LoVo (cell line): ENCODE data around the gene TRAPPC2.
A peak's percentile ranks its signal among the peaks of the same experiment; 100 is the strongest.
"Not testable (repeated sequence)": the region's sequence is repeated elsewhere in the genome, so short reads cannot be mapped to it uniquely, and the experiment has no call there.

Source experiments
- DNase-seq: peaks from one replicate; pipeline ENCODE4 v3.0.0-alpha.2; 2016; ENCODE audit warnings: low spot score

The TRAPPC2 gene

GRCh38 chrX:13698432-13698831, 36.0 kb downstream of the TRAPPC2 start:
- peak; percentile 5 for DNase-seq

- no peak for DNase-seq
Measured at GRCh38 chrX:13697976-13698375, 36.4 kb downstream of the TRAPPC2 start.

GRCh38 chrX:13697455-13697854, 37.0 kb downstream of the TRAPPC2 start:
- no peak for DNase-seq

GRCh38 chrX:13695601-13696115, 38.8 kb downstream of the TRAPPC2 start:
- DNase-seq, result no peak

GRCh38 chrX:13694983-13695382, 39.4 kb downstream of the TRAPPC2 start:
- no peak for DNase-seq

- no peak for DNase-seq
Measured at GRCh38 chrX:13694359-13694758, 40.1 kb downstream of the TRAPPC2 start.

GRCh38 chrX:13693341-13693961, 41.0 kb downstream of the TRAPPC2 start:
- DNase-seq, result no peak

- no peak for DNase-seq
Measured at GRCh38 chrX:13692771-13693231, 41.6 kb downstream of the TRAPPC2 start.

- DNase-seq, result no peak
Measured at GRCh38 chrX:13691841-13692371, 42.5 kb downstream of the TRAPPC2 start.

- no peak for DNase-seq
Measured at GRCh38 chrX:13690836-13691235, 43.6 kb downstream of the TRAPPC2 start.

- DNase-seq, result no peak
Measured at GRCh38 chrX:13689741-13690211, 44.6 kb downstream of the TRAPPC2 start.

GRCh38 chrX:13688958-13689740, 45.3 kb downstream of the TRAPPC2 start, which contains the start of gene RAB9A:
TSS of gene RAB9A (plus strand) at chrX:13689128. CDS start at chrX:13708747, 19,619 bp downstream.
- peak; percentile 74 for DNase-seq

- no peak for DNase-seq
Measured at GRCh38 chrX:13688384-13688957, 45.9 kb downstream of the TRAPPC2 start.

GRCh38 chrX:13687203-13687602, 47.2 kb downstream of the TRAPPC2 start:
- DNase-seq, result no peak

- no peak for DNase-seq
Measured at GRCh38 chrX:13685126-13685763, 49.2 kb downstream of the TRAPPC2 start.

GRCh38 chrX:13684361-13684760, 50.1 kb downstream of the TRAPPC2 start:
- no peak for DNase-seq

- no peak for DNase-seq
Measured at GRCh38 chrX:13681595-13681994, 52.8 kb downstream of the TRAPPC2 start.

- not testable (repeated sequence) for DNase-seq
Measured at GRCh38 chrX:13679700-13680099, 54.7 kb downstream of the TRAPPC2 start.

GRCh38 chrX:13676885-13677284, 57.5 kb downstream of the TRAPPC2 start:
- DNase-seq, result no peak

GRCh38 chrX:13673016-13673415, 61.4 kb downstream of the TRAPPC2 start:
- DNase-seq, result no peak

GRCh38 chrX:13670197-13670596, 64.2 kb downstream of the TRAPPC2 start:
- DNase-seq, result no peak

- DNase-seq, result not testable (repeated sequence)
Measured at GRCh38 chrX:13669755-13670154, 64.7 kb downstream of the TRAPPC2 start.
